Colonic mucosa (tissue), 4 donors: ENCODE measurements around the gene DCBLD1. TPM values are rescaled to one million over a fixed set of nuclear protein-coding genes. Genes with fewer than 3 reads are reported as not detected.

Experiments used
- DNase-seq: peaks from one replicate; pipeline ENCODE4 v3.0.0-alpha.2; 2020
- H3K27ac ChIP-seq: fragments of 200-600 bp; one replicate; pipeline ENCODE4 v1.8.0; 2021
- H3K27me3 ChIP-seq: fragments of 200-600 bp; one replicate; pipeline ENCODE4 v1.8.0; 2021
- H3K36me3 ChIP-seq: fragments of 200-600 bp; one replicate; pipeline ENCODE4 v1.8.0; 2021
- H3K4me1 ChIP-seq: fragments of 200-600 bp; one replicate; pipeline ENCODE4 v1.8.0; 2021; ENCODE audit warnings: mild to moderate bottlenecking
- H3K4me3 ChIP-seq: fragments of 200-600 bp; one replicate; pipeline ENCODE4 v1.8.0; 2021
- H3K9ac ChIP-seq, 2 donors: one replicate each; pipeline ENCODE4 v1.7.0; 2013; ENCODE audit warnings: control low read depth in 2 of 2, low read depth in 2 of 2, low read length in 2 of 2
- H3K9me3 ChIP-seq: fragments of 200-600 bp; one replicate; pipeline ENCODE4 v1.8.0; 2021
- intact Hi-C: fragments of 100-400 bp; cut with DNase I; formaldehyde crosslinking; loops from one replicate; pipeline ENCODE4 v1.14.1; 2022
- total RNA-seq, 2 donors: library from RNA; stranded (reverse); fragmentation: NEBNext Ultra II Directional in 1 of 2; extraction: Animal tissue kit (Norgen Biotek cat#: 25700) in 1 of 2; gene quantifications; one replicate each; pipeline ENCODE4 v1.2.1, GENCODE V29; 2021
- TF ChIP-seq, protein P1 (sequence below): fragments of 200-600 bp; IDR thresholded peaks from one replicate; pipeline ENCODE4 v1.8.0; 2022; ENCODE audit warnings: antibody characterized with exemption, mild to moderate bottlenecking
- donor health status: healthy.
- donor health status: DM: no; HTN: no; CAD: no.
- donor health status: DM: no; HTN: no; CAD: no.

Gene DCBLD1
- total RNA-seq, 2 donors from 2014 or later: 16.3 to 17.2 TPM

DNA sequence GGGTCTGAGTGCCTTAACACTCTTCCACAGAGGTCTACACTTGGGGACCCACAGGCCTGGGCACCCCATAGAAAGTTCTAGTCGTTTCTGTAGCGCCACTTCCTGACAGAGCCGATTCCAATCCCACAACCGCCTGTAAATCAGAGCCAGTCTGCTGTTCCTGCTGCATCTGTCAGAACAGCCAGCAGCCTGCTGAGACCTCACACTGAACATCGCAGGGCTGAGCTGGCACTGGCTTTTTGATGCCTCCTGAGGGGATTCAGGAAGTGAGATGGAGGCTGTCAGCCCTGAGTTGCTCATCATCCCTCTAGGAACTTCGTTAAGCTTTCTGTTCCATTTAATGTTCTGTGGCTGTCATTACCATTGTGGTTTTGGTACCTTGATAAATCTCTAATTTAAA lies 48.9 kb downstream of the DCBLD1 start:
- intact Hi-C loops: no loop called here
- H3K9ac ChIP-seq: no peak overlapping the region
- H3K36me3 ChIP-seq: no peaks in the 10 kb centered on the region
- H3K27ac ChIP-seq: no peak overlapping the region
- no peak for DNase-seq
- no peaks in the 10 kb centered on the region for H3K9me3 ChIP-seq
- no peaks in the 10 kb centered on the region for H3K27me3 ChIP-seq
- no peak overlapping the region for H3K4me3 ChIP-seq
- H3K4me1 ChIP-seq: no peaks in the 10 kb centered on the region
- TF ChIP-seq, protein P1, sequence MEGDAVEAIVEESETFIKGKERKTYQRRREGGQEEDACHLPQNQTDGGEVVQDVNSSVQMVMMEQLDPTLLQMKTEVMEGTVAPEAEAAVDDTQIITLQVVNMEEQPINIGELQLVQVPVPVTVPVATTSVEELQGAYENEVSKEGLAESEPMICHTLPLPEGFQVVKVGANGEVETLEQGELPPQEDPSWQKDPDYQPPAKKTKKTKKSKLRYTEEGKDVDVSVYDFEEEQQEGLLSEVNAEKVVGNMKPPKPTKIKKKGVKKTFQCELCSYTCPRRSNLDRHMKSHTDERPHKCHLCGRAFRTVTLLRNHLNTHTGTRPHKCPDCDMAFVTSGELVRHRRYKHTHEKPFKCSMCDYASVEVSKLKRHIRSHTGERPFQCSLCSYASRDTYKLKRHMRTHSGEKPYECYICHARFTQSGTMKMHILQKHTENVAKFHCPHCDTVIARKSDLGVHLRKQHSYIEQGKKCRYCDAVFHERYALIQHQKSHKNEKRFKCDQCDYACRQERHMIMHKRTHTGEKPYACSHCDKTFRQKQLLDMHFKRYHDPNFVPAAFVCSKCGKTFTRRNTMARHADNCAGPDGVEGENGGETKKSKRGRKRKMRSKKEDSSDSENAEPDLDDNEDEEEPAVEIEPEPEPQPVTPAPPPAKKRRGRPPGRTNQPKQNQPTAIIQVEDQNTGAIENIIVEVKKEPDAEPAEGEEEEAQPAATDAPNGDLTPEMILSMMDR: no peak

DNA sequence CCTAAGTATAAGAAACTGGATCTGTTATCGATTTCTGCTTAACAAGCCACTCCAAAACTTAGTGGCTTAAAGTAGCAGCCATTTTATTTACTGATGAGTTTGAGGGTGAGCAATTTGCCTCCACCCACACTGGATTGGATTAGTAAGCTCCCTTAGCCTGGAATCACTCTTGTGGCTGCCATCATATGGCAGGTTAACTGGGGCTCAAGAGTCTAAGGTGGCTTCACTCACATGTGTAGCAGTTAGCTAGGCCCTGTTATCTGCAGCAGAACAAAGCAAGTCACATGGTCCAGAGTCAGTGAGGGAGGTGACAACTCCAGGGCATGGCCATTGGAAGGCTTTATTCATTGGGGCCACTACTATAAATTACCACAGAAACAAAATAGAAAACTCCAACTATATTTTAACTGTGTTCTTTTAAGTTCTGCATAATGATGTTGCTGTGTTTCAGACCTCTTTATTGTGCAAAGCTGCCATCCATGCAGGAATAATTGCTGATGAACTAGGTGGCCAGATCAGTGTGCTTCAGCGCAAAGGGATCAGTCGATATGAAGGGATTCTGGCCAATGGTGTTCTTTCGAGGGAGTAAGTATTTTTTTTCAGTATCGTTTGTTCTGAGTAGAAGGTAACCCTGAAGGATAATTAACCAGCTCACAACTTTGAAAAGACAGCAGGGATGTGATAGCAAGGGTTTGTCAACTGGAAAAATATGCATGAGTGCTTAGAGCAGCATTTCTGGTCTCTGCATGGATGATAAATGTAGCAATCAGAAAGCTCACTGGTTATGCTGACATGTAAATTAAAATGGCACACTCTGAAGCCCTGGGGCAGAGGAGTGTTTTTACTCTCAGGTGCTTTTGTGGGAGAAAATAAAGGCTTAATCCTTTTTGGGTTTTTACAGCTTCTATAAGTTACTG lies 49.6 kb downstream of the DCBLD1 start:
- Histone ChIP-seq H3K4me1 (no peaks in the 10 kb centered on the region), H3K36me3 (no peaks in the 10 kb centered on the region), H3K27me3 (no peaks in the 10 kb centered on the region), H3K4me3 (no peak overlapping the region), H3K9ac (no peak overlapping the region), H3K9me3 (no peaks in the 10 kb centered on the region), H3K27ac (no peak overlapping the region)
- DNase-seq: no peak
- intact Hi-C loops: no loop called here
- TF ChIP-seq, protein P1: no peak

DNA sequence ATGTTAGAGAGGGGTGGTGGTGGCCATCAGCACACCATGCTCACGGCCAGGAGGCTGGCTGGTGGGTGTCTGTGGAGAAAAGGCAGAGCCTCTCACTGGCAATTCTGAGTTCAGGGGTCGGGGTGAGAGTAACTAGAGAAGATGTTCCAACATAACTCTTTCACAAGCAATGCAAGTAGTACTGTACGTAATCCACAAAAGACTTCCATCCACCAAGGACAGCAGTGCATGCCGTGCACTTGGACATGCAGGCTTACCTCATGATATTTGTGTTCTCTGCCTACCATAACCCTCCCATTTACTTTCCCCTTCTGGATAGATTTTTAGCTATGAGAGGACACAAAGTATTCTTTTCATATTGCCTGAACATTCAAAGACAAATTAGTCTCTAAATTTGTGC lies 51.3 kb downstream of the DCBLD1 start:
- Histone ChIP-seq H3K36me3 (no peaks in the 10 kb centered on the region), H3K27me3 (no peaks in the 10 kb centered on the region), H3K4me1 (no peaks in the 10 kb centered on the region), H3K9ac (no peak overlapping the region), H3K27ac (no peak overlapping the region), H3K9me3 (no peaks in the 10 kb centered on the region), H3K4me3 (no peak overlapping the region)
- intact Hi-C loops: no loop called here
- TF ChIP-seq, protein P1: no peak
- DNase-seq: no peak

DNA sequence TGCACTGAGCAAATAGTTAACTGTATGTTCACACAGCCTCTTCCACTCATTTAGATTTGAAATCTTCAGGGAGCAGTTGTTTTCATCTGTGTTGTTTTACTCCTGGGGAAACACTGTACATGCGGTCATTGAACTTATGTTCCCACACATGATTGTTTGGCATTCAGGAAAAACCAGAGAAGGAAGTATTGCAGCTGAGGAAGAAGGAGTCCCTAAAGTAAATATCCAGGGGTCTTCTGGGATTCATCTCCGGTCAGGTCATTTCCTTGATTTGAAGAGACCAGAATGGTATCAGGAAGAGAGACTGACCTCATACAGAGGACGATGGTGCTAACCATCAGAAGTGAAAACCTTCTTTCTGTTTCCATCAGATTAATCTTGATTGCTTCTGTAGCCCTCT lies 52.5 kb downstream of the DCBLD1 start:
- Histone ChIP-seq H3K9ac (no peak overlapping the region), H3K4me3 (no peak overlapping the region), H3K9me3 (no peaks in the 10 kb centered on the region), H3K27ac (no peak overlapping the region), H3K27me3 (no peaks in the 10 kb centered on the region), H3K36me3 (no peaks in the 10 kb centered on the region), H3K4me1 (no peaks in the 10 kb centered on the region)
- intact Hi-C loops: no loop called here
- TF ChIP-seq, protein P1: no peak
- DNase-seq: no peak

DNA sequence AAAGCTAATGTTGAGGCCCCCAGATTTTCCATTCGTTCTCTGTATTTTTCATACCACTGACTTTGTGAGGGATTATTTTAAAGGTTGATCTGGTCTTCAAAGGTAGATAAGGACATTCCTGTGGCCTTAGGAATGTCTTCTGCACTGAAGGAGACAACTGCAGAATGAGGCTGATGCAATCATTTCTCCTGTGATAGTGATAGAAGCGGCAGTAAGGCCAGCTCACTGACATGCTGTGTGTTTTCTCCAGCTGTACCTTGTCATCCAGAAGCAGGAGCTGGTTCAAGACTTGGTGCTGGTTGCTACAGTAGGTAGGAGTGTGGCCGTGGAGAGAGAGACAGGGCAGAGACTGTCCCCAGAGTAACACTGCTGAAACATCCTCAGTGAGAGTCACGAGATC lies 53.8 kb downstream of the DCBLD1 start:
- intact Hi-C loops: no loop called here
- Histone ChIP-seq H3K27ac (no peak overlapping the region), H3K36me3 (no peaks in the 10 kb centered on the region), H3K9me3 (no peaks in the 10 kb centered on the region), H3K4me3 (no peak overlapping the region), H3K27me3 (no peaks in the 10 kb centered on the region), H3K4me1 (no peaks in the 10 kb centered on the region), H3K9ac (no peak overlapping the region)
- no peak for DNase-seq
- TF ChIP-seq, protein P1: no peak
